ENCODE measurements around the gene TNPO3. TPM values are rescaled to one million over a fixed set of nuclear protein-coding genes. Genes with fewer than 3 reads are reported as not detected.

Gene TNPO3
- total and polyA plus RNA-seq, 2 of the 4 experiments (the other 2 are of a cell fraction), result 24.2 to 77.2 TPM

DNA sequence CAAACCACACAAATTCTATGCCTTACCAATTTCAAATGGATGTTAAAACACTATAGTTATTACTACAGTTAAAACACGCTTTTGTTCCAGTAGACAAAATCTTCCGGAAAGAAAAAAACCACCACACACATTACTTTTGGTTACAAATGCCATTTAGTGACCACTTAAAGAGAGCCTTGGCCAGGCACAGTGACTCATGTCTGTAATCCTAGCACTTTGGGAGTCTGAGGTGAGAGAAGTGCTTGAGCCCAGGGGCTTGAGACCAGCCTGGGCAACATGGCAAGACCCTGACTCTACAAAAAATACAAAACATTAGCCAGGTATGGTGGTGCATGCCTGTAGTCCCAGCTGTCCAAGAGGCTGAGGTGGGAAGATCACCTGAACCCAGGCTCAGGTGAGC is 7.2 kb downstream of the TNPO3 start:
- Histone ChIP-seq H3K4ac (ENCODE audit: low read depth, low read length) (no peak overlapping the region), H2AK9ac (replicated peaks; ENCODE audit: low read depth, low read length, poor library complexity) (no peak overlapping the region), H3K79me1 (ENCODE audit: low read depth in 1 of 2, low read length in 2 of 2) (peaks cover 16 to 69% of the 10 kb centered on the region in 2 experiments), H4K5ac (ENCODE audit: low read depth, low read length) (no peak overlapping the region), H2AFZ (replicated peaks; ENCODE audit: low read length, poor library complexity) (no peak overlapping the region), H2BK15ac (ENCODE audit: low read depth, low read length) (no peak overlapping the region), H3K23ac (ENCODE audit: low read depth, low read length) (no peak overlapping the region), H3K27ac (ENCODE audit: insufficient read depth, low read length) (no peak overlapping the region), H3K56ac (ENCODE audit: extremely low read depth, insufficient read depth, low read length) (no peak overlapping the region), H3K4me1 (ENCODE audit: control insufficient read depth, insufficient read depth, low read length) (peaks cover 2% of the 10 kb centered on the region; the same call in 1 of the 2 replicates), H4K8ac (ENCODE audit: low read depth in 2 of 2, low read length in 2 of 2) (no peak overlapping the region), H2BK20ac (ENCODE audit: low read depth, low read length) (no peak overlapping the region), H2BK5ac (ENCODE audit: low read depth, low read length, poor library complexity, severe bottlenecking) (no peak overlapping the region), H3K4me3 (ENCODE audit: insufficient read depth, low read depth, low read length) (no peak overlapping the region), H3K4me2 (ENCODE audit: low read depth, low read length) (no peak overlapping the region), H3K14ac (replicated peaks; ENCODE audit: low read depth, low read length) (no peak overlapping the region), H3K27me3 (ENCODE audit: control insufficient read depth, insufficient read depth, low read length) (no peaks in the 10 kb centered on the region), H4K20me1 (ENCODE audit: insufficient read depth, low read length) (peaks cover 63% of the 10 kb centered on the region), H3K36me3 (ENCODE audit: control insufficient read depth, insufficient read depth, low read length) (peaks cover 2% of the 10 kb centered on the region; the same call in 1 of the 2 replicates), H2AK5ac (ENCODE audit: low read depth, low read length) (no peak overlapping the region), H3K9me3 (ENCODE audit: control insufficient read depth, insufficient read depth, low read length) (no peaks in the 10 kb centered on the region), H3K18ac (ENCODE audit: low read depth, low read length) (no peak overlapping the region), H2BK120ac (ENCODE audit: low read depth, low read length) (no peak overlapping the region), H4K91ac (ENCODE audit: insufficient read depth, low read depth, low read length) (no peak overlapping the region), H3K9me1 (ENCODE audit: insufficient read depth, low read length) (peaks cover 13% of the 10 kb centered on the region), H3K9ac (ENCODE audit: low read depth, low read length) (no peak overlapping the region)
- CTCF ChIA-PET, result no interaction called here
- dilution Hi-C loops (cut with HindIII; ENCODE audit: low sequenced_read_pairs, unreplicated experiment), result no loop called here
- no peak for ATAC-seq (ENCODE audit: low read depth)
- TF ChIP-seq MXI1 (IDR thresholded peaks at IDR 0.05; ENCODE audit: borderline replicate concordance, low read depth, low read length) (no peak), BHLHE40 (IDR thresholded peaks at IDR 0.05; ENCODE audit: low read depth, low read length) (no peak), RAD21 (IDR thresholded peaks at IDR 0.05; ENCODE audit: low read length) (no peak), MAZ (IDR thresholded peaks at IDR 0.05; ENCODE audit: borderline replicate concordance, low read depth, low read length) (no peak), CEBPB (IDR thresholded peaks at IDR 0.05; ENCODE audit: low read depth, low read length) (no peak), NFE2L2 (IDR thresholded peaks at IDR 0.05; ENCODE audit: low read depth, low read length) (no peak), CHD1 (IDR thresholded peaks at IDR 0.05; ENCODE audit: low read depth, low read length) (no peak), RCOR1 (IDR thresholded peaks at IDR 0.05; ENCODE audit: insufficient replicate concordance, low read length) (no peak)
- TF ChIP-seq, protein P1, sequence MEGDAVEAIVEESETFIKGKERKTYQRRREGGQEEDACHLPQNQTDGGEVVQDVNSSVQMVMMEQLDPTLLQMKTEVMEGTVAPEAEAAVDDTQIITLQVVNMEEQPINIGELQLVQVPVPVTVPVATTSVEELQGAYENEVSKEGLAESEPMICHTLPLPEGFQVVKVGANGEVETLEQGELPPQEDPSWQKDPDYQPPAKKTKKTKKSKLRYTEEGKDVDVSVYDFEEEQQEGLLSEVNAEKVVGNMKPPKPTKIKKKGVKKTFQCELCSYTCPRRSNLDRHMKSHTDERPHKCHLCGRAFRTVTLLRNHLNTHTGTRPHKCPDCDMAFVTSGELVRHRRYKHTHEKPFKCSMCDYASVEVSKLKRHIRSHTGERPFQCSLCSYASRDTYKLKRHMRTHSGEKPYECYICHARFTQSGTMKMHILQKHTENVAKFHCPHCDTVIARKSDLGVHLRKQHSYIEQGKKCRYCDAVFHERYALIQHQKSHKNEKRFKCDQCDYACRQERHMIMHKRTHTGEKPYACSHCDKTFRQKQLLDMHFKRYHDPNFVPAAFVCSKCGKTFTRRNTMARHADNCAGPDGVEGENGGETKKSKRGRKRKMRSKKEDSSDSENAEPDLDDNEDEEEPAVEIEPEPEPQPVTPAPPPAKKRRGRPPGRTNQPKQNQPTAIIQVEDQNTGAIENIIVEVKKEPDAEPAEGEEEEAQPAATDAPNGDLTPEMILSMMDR (conservative IDR thresholded peaks at IDR 0.05; ENCODE audit: low read depth, low read length), result no peak
- TF ChIP-seq, protein P2, sequence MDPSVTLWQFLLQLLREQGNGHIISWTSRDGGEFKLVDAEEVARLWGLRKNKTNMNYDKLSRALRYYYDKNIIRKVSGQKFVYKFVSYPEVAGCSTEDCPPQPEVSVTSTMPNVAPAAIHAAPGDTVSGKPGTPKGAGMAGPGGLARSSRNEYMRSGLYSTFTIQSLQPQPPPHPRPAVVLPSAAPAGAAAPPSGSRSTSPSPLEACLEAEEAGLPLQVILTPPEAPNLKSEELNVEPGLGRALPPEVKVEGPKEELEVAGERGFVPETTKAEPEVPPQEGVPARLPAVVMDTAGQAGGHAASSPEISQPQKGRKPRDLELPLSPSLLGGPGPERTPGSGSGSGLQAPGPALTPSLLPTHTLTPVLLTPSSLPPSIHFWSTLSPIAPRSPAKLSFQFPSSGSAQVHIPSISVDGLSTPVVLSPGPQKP (IDR thresholded peaks at IDR 0.05; ENCODE audit: borderline replicate concordance, low read depth, low read length), result no peak
- TF ChIP-seq, protein P3, sequence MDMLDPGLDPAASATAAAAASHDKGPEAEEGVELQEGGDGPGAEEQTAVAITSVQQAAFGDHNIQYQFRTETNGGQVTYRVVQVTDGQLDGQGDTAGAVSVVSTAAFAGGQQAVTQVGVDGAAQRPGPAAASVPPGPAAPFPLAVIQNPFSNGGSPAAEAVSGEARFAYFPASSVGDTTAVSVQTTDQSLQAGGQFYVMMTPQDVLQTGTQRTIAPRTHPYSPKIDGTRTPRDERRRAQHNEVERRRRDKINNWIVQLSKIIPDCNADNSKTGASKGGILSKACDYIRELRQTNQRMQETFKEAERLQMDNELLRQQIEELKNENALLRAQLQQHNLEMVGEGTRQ (IDR thresholded peaks at IDR 0.05; ENCODE audit: low read depth, low read length), result no peak
- in situ Hi-C loops (cut with MboI; ENCODE audit: low sequenced_read_pairs), result no loop called here
- BruUV-seq (replicated peaks), result no TSS peak
- WGBS, 2 experiments (ENCODE audit: extremely low coverage in 2 of 2, insufficient read length in 1 of 2), result no CpG with 5 or more reads among the region's 2 CpGs
- no peak for DNase-seq
- POLR2A ChIA-PET (ENCODE audit: unreplicated experiment), result no interaction called here
- intact Hi-C loops (cut with micrococcal nuclease), result no loop called here
